ENCODE data around the gene PKHD1. TPM values are rescaled to one million over a fixed set of nuclear protein-coding genes. Genes with fewer than 3 reads are reported as not detected.

The PKHD1 gene
- total and polyA plus RNA-seq, 2 of the 8 experiments (the other 6 are each of a cell fraction or from before 2014, with no cell fraction given), result 0.06 to 0.09 TPM

DNA sequence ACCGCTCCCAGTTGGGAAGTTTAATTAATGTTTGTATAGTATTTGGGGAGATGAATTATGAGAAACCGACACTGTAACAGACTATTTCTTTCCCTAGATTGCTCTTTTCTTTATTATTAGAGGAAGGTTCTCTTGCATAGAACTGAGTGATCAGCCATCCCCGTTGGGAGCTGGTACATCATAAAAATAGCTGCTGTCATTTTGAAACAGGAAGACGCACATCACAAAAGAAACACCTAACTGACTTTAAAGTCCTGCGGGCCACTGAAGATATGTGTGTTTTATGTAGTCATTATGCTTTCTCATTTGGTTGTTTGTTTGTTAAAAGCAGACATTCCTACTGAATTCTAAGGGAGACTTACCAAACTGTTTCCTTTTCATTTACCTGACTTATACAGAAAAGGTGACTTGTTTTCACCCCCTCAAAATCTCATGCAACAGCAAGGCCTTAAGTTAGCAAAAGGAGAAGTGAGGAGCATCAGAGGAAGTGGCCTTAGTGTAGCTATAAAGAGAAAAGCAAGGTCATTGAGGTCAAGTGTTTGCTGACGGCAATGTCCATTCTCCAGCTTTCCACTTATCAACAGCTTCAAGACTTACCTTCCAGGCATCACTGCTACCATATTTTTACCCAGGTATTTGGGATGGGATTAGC is 91.0 kb downstream of the PKHD1 start (continued):
- TF ChIP-seq KDM5A (IDR thresholded peaks at IDR 0.05; ENCODE audit: low read length), result no peak
- no peak for TF ChIP-seq SIX5 (IDR thresholded peaks at IDR 0.05; ENCODE audit: low read depth, low read length)
- TF ChIP-seq, protein P1, sequence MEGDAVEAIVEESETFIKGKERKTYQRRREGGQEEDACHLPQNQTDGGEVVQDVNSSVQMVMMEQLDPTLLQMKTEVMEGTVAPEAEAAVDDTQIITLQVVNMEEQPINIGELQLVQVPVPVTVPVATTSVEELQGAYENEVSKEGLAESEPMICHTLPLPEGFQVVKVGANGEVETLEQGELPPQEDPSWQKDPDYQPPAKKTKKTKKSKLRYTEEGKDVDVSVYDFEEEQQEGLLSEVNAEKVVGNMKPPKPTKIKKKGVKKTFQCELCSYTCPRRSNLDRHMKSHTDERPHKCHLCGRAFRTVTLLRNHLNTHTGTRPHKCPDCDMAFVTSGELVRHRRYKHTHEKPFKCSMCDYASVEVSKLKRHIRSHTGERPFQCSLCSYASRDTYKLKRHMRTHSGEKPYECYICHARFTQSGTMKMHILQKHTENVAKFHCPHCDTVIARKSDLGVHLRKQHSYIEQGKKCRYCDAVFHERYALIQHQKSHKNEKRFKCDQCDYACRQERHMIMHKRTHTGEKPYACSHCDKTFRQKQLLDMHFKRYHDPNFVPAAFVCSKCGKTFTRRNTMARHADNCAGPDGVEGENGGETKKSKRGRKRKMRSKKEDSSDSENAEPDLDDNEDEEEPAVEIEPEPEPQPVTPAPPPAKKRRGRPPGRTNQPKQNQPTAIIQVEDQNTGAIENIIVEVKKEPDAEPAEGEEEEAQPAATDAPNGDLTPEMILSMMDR (IDR thresholded peaks at IDR 0.05; ENCODE audit: control extremely low read depth in 1 of 3, insufficient read depth in 1 of 3, low read depth in 1 of 3, low read length in 3 of 3), result no peak
- no peak for TF ChIP-seq FOSL1 (IDR thresholded peaks at IDR 0.05; ENCODE audit: insufficient read depth, low read depth, low read length)
- TF ChIP-seq SP2 (IDR thresholded peaks at IDR 0.05; ENCODE audit: low read length), result no peak
- no peak for TF ChIP-seq ASH2L (IDR thresholded peaks at IDR 0.05; ENCODE audit: low read length)
- TF ChIP-seq CBX5 (IDR thresholded peaks at IDR 0.05; ENCODE audit: low read depth, low read length), result no peak
- TF ChIP-seq TAF1 (IDR thresholded peaks at IDR 0.05; ENCODE audit: low read depth, low read length), result no peak
- no peak for TF ChIP-seq TBP (IDR thresholded peaks at IDR 0.05; ENCODE audit: low read depth, low read length)

Data from H1 (cell line).